Activated T-cell treated with anti-CD3 and anti-CD28 coated beads, Interleukin-2, amount 50 U/mL, for 48 hours (primary cell): ENCODE data around the gene PINK1.
"Not testable (repeated sequence)": the region's sequence is repeated elsewhere in the genome, so short reads cannot be mapped to it uniquely, and the experiment has no call there.

ENCODE experiments used
- DNase-seq, 2 experiments: peaks; one replicate each; pipeline ENCODE4 v3.0.0-alpha.2; 2020

Gene PINK1

DNA sequence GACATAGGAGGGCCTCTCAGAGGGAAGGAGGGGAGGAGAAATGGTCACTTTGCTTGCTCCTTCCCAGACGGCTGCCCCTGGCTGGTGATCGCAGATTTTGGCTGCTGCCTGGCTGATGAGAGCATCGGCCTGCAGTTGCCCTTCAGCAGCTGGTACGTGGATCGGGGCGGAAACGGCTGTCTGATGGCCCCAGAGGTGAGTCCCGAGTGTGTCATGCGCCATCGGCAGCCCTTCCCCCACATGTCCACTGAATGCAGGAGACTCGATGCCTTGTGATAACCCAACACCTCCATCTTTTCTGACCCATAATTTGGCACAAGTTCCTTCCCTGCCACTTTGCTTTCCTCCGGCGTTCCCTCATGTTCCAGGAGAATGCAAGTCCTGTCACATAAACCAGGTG, 15.2 kb downstream of the PINK1 start:
- DNase-seq: no peak

GRCh38 chr1:20648946-20649345, 15.7 kb downstream of the PINK1 start:
- DNase-seq: no peak

- no peak for DNase-seq
These were observed 19.0 kb downstream of the PINK1 start for GRCh38 chr1:20652300-20652699.

GRCh38 chr1:20654104-20654690, 20.9 kb downstream of the PINK1 start:
- no peak for DNase-seq

- no peak for DNase-seq
These were observed 23.8 kb downstream of the PINK1 start for GRCh38 chr1:20657024-20657423.

GRCh38 chr1:20658166-20658915, 25.1 kb downstream of the PINK1 start:
- DNase-seq: no peak

DNA sequence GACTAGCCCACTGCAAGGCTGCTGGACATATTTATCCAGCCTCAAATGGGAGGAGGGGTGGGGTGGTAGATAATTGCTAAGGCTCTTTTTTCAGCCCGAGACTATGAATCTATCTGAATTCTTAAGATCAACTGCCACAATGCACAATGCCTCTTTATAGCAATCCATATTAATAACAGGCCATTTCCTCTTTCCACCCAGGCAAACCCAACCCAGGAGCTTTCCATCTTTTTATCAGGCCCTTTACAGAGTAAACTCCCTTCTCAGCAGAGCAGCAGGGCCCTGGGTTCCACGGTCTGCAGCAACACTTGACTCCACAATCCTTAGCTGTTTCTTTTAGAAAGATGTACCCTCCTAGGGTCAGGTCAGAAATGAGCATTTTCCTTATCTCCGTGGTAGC, 27.1 kb downstream of the PINK1 start:
- no peak for DNase-seq

DNA sequence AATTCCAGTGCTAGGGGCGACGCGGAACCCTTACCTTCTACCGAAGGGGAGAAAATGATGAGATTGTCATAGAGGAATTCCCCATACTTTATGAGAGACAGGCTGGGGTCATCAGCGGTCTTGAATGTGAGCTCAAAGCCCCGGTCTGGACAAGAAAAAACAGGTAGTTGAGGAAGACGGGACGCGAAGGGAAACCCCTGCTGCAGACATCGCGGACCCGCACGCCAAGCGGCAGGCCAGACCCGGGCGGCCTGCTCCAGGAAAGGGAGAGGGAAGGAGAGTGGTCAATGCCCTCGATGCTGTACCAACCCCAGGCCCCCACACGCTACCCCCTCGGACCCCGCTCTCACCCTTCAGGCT, 27.6 kb downstream of the PINK1 start:
- DNase-seq: no peak

GRCh38 chr1:20661207-20662109, 28.2 kb downstream of the PINK1 start, which contains the start of gene DDOST:
Gene DDOST, minus strand, starts transcription at chr1:20661369. Its CDS starts 19 bp downstream, at chr1:20661350.
- peak; percentile 95 for DNase-seq

DNA sequence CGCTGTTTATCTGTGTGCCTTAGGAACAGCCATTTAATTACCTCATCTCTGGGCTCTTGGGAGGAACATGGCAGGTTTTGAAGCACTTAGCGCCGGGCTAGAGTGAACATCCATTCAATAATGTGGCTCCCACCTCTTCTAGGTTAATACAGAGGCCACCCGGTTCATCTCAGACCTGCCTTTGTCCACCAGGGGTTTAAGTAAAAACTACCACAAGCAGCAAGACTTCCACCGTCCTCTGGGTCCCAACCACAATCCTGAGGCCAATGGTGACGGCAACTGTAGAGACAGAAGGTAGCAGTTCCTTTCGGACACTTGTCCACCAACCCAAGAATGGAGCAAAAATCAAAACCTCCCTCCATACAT, 28.8 kb downstream of the PINK1 start:
- no peak for DNase-seq

DNA sequence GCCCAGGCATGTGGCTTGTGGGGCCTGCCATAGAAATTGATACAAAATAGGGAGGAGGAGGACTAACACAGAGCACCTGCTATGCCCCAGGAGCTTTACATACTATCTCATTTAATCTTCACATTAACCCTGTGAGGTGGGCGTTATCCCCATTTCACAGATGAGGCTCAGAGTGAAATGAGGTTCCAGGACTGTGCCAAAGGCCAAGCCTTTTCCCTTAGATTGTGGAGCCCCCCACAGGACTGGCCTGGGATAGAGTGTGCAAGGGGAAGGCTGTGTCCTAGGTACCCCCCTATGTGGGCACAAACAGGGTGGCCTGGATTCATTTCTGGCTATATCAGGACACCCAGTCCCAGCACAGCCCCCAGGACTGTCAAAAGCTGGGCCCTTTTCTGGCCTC, 30.1 kb downstream of the PINK1 start:
- no peak for DNase-seq

DNA sequence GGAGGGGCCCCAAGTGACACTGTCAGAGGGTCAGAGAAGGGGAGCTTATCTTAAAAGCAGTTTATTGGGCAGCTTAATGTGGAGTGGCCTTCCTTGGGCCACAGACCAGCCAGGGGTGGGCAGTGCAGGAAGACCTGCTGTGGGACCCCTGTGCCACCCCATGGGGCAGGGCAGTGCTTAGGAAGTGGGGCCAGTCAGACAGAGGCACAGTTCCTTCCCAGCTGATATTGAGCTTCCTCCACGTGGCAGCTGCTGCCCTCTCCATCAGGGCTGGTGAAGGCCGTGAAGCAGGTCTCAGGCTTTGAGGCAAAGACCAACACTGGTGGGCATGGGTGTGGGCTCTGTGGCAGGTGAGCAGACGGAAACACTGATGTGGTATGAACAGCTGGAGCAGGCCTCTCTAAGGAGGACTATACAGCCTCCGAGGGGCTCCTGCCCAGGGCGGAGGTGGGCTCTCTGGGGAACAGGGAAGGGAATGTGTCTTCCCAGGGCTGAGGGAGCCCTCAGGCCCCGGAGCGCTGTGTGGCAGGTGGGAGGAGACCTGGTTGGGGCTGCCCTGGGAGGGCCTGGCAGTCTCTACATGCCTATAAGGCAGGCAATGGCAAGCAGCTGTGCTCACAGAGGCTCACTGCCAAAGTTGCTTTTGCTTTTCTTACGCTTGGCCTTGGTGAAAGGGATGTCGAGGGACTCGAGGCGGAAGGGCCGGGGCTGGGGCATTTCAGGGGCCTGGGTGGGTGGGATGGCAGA, 30.9 kb downstream of the PINK1 start:
- DNase-seq: no peak

- no peak for DNase-seq
These were observed 32.5 kb downstream of the PINK1 start for GRCh38 chr1:20665726-20666125.

DNA sequence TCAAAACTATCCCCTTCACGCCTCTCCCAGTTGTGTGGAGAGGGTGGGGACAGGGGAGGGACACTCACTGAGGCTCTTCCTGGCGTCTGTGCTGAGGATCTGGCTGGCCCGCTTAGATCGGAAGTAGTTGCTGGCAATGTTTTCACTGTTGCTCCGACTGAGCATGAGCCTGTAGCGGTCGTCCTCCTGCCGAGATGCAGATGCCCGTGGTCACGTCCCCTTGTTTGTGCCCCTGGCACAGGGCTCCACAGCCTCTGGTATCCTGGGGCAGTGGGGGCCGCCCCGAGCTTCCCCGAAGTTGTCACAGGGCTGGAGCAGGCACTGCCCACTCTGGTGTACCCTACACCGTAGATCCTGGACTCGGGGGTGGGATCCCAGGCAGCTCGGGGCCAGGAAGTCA, 32.9 kb downstream of the PINK1 start:
- DNase-seq: no peak

DNA sequence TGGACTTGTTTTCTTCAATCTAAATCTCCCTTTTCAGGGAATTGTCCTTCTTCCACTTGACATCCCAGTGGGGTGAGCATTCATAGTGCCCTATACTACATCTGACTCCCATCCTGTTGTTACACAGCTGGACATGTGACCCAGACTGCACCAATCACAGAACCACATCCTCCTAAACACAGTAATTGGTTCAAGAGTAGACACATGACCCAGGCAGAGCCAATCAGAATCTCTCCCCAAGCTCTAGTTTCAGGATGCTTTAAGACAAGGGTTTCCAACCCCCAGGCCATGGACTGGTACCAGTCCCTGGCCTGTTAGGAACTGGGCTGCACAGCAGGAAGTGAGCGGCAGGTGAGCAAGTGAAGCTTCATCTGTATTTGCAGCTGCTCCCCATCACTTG, 33.5 kb downstream of the PINK1 start:
- DNase-seq: no peak

GRCh38 chr1:20668581-20668980, 35.3 kb downstream of the PINK1 start:
- DNase-seq: no peak

DNA sequence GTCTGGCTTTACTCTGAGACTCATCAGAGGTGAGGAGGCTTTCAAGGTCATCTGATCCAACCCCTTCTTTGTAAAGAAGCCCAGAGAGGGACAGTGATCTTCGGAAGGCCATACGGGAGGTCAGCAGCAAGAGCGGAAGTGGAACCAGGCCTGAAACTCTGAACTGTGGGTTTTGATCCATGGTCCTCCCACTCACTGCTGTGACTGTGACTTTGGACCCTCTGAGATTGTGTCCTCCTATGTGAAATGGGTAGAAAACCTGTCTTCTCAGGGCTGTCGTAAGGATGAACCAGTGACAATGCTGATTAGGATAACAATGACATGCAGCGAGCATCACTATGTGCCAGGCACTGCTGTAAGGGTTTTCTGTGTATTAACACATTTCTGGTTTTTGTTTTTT, 37.7 kb downstream of the PINK1 start:
- no peak for DNase-seq

DNA sequence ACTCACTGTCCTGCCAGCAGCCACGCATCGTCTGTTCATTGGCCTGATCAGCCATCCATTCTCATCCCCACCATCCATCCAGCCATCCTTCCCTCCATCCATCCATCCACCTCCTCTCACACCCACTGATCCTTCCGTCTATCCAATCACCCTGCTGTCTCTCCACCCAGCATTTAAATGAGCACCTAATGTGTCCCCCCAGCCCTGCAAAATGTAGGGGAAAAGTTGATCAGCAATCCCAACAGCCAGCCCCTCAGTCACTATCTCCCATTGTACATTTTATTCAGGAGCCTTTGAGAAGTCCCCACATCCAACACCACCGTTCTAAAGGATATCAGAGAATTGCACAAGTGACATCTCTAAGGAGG, 39.0 kb downstream of the PINK1 start:
- DNase-seq: no peak

DNA sequence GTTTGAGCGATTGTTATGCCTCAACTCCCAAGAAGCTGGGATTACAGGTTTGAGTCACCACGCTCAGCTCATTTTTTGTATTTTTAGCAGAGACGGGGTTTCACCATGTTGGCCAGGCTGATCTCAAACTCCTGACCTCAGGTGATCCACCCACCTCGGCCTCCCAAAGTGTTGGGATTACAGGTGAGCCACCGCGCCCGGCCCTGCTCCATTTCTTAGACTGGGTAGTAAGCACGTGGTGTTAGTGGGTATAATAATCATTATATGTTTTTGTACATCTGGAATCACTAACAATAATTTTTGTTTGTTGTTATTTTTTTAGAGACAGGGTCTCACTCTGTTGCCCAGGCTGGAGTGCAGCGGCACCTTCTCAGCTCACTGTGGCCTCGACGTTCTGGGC, 40.4 kb downstream of the PINK1 start:
- not testable (repeated sequence) for DNase-seq

GRCh38 chr1:20678599-20678998, 45.3 kb downstream of the PINK1 start:
- DNase-seq: no peak

GRCh38 chr1:20680269-20680668, 47.0 kb downstream of the PINK1 start:
- DNase-seq: no peak

GRCh38 chr1:20681999-20682398, 48.7 kb downstream of the PINK1 start:
- no peak for DNase-seq

- no peak for DNase-seq
These were observed 49.4 kb downstream of the PINK1 start for GRCh38 chr1:20682571-20683236.
